ENCODE results near the gene XXYLT1.

Gene XXYLT1

GRCh38 chr3:195175476-195176337 lies 95.3 kb downstream of the XXYLT1 start:
- in situ Hi-C loops (cut with HindIII; ENCODE audit: low sequenced_read_pairs), result no loop called here

DNA sequence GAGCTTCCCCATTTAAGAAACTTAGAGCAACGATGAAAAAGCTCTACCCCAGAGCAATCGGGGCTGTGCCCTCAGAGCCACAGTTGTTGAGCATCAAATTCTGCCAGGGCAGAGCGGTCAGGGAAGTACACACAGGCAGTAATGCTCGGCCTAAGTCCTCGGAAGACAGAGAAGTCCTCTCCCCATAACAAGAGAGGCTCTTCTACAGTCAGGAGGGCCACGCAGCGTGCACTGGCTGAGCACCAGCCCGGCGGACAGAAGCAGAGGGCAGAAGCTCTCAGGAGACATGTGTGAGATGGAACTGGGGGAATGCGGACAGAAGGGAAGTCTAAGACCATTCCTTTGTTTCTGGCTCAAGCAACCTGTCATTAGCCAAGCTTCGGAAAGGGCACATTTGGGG lies 95.9 kb downstream of the XXYLT1 start:
- in situ Hi-C loops (cut with HindIII; ENCODE audit: low sequenced_read_pairs), result no loop called here

DNA sequence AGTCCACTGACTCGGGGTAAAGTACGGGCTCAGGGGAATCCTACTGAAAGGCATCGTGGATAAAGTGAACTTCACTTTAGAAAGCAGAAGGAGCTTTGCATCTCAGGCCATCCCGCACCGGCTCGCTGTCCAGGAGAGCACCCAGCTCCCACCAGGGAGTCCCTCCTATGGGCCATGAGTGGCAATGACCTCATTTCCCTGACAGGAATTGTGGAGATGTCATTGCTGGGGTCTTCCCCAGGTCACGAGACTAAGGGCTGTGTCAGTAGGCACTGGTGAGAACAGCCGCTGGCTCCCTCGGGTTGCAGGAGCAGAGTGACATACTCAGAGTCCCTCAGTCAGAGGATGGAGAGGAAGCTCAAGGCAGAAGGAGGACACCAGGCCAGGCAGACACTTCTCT lies 97.3 kb downstream of the XXYLT1 start:
- in situ Hi-C loops (cut with HindIII; ENCODE audit: low sequenced_read_pairs), result no loop called here

- in situ Hi-C loops (cut with HindIII; ENCODE audit: low sequenced_read_pairs), result no loop called here
Observed at GRCh38 chr3:195172896-195173295, 98.1 kb downstream of the XXYLT1 start.

DNA sequence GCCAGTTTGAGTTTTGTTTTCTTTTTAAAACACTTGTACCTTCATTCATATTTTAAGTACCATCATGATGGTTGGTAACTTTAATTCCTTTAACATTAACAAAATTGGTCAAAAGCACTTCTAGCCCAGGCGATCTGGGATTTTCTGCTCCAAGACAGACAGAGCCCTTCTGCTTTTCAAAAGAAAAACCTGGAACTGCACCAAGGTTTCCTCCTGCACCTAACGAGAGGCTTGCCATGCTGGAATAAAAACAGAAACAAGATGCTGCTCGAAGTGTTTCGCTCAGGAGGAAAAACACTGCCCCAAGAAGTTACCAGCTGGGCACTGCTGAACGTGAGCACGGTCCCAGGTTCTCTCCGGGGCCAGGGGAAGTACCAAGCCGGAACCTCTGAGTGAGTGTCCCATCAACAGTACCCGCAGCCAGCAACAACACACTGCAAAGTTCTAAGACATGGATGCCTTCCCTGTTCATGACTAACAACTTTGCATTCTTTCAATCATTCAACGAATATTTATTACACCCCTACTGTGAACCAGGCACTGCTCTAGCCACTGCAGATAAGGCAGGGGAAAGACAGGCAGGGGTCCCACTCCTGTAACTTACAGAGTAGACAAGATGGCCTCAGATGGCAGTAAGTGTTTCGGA lies 98.8 kb downstream of the XXYLT1 start:
- in situ Hi-C loops (cut with HindIII; ENCODE audit: low sequenced_read_pairs), result no loop called here

DNA sequence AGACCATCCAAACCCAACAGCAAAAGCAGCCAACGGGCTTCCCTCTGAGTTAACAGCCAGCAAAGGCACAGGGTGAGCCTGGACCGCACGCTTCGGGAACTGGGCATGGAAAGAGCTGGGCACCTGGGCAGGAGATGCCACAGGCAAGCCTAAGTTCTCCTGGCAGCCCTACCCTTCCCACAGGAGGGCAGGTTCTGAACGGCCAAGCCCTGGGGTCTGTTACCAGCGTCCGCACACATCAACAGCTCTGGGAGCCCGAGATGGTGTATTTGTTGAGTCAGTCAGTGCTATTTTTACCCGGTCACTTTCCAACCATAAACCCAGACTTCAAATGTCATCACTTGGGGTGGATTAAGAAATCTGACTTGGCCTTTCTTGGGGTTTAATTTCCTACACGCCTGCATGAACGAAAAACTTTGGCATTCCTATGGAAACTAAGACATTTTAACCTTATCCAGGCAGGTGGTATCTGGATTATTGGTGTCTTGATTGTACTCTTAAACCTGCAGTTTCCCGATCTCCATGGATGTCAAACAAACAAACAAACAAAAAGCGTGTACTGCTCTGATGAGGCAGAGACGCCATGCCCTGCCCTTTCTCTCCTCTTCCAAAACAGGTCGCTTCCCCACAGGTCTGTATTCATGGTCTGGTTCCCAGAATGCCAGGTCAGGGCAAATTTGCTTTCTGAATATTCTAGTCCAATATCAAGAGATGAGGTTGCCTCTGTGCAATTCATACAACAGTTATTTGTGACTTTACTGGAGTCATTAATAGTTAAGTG lies 99.7 kb downstream of the XXYLT1 start:
- in situ Hi-C loops (cut with HindIII; ENCODE audit: low sequenced_read_pairs), result no loop called here

- in situ Hi-C loops (cut with HindIII; ENCODE audit: low sequenced_read_pairs), result no loop called here
Observed at GRCh38 chr3:195170496-195170895, 100.5 kb downstream of the XXYLT1 start.

GRCh38 chr3:195169011-195169649 lies 101.8 kb downstream of the XXYLT1 start:
- in situ Hi-C loops (cut with HindIII; ENCODE audit: low sequenced_read_pairs), result no loop called here

GRCh38 chr3:195168009-195168762 lies 102.8 kb downstream of the XXYLT1 start:
- in situ Hi-C loops (cut with HindIII; ENCODE audit: low sequenced_read_pairs), result no loop called here

DNA sequence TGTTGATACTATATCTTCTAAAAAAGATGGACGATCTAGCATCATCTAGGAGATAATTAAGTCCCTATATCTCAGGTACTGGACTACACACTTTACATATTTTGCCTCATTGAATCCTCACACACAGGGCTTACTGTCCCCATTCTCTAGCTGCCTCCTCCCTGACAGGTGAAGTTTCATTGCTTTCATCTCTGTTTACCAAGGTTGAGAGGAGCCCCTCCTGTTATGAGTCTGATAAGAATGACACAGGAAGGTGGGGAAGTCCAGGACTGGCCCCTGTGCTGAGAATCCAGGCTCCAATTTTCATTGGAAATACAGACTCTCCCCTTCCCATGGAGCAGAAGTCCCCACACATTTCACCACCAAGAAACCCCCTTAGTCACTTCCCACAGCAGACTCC lies 105.2 kb downstream of the XXYLT1 start:
- in situ Hi-C loops (cut with HindIII; ENCODE audit: low sequenced_read_pairs), result no loop called here

- in situ Hi-C loops (cut with HindIII; ENCODE audit: low sequenced_read_pairs), result no loop called here
Observed at GRCh38 chr3:195165265-195165609, 105.7 kb downstream of the XXYLT1 start.

GRCh38 chr3:195164573-195165264 lies 106.2 kb downstream of the XXYLT1 start:
- in situ Hi-C loops (cut with HindIII; ENCODE audit: low sequenced_read_pairs), result no loop called here

GRCh38 chr3:195163719-195164572 lies 107.0 kb downstream of the XXYLT1 start:
- in situ Hi-C loops (cut with HindIII; ENCODE audit: low sequenced_read_pairs), result no loop called here

- in situ Hi-C loops (cut with HindIII; ENCODE audit: low sequenced_read_pairs), result no loop called here
Observed at GRCh38 chr3:195162816-195163215, 108.1 kb downstream of the XXYLT1 start.

DNA sequence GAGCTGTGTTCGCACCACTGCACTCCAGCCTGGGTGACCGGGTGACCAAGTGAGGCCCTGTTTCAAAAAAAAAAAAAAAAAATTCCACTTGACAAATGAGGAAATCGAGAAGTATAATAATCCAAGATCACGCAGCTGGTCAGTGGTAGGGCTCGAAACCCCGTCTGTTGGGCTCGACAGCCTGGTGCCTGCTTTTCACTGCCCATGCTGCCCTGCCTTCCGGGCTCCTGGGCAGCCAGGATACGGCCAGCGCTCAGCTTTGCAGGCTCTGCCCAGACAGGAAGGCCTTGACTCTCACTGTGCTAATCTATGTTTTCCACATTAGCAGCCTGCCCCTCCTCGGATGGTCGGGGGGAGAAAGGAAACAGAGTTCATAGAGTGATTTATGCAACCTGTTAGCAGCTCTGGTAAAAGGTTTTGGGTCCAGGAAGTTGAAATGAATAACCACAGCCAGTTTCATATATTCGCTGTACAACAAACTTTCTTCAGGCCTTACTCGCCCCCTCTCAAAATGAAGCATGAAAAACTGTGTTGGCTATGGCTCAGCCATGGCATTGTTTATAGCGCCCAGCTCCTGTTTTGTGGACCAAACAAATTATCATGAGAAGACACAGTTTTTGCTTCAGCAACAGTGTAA lies 108.8 kb downstream of the XXYLT1 start:
- in situ Hi-C loops (cut with HindIII; ENCODE audit: low sequenced_read_pairs), result no loop called here

DNA sequence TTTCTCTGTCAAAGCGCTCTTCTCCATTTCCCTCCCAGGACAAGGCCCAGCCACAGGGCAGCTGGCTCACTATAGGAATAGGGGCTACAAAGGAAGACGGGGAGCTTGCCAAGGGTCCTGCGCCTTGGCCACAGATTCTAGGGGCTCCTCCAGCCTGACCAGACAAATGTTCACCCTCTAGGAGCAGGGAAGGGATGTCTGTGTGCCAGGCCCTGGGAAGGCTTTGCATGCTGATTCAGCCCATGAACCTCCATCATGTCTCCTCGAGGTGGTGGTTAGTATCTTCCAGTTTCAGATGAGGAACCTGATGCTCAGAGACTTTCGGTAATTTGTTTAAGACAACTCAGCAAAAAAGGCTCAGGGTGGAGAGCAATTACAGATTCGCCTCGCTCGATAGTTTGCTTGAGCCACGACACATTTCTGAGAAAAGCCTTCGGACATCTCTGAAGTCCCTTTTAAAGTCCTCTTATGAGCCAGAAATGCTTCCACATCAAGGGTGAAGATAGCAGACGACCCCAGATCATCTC lies 110.0 kb downstream of the XXYLT1 start:
- in situ Hi-C loops (cut with HindIII; ENCODE audit: low sequenced_read_pairs), result no loop called here

- in situ Hi-C loops (cut with HindIII; ENCODE audit: low sequenced_read_pairs), result no loop called here
Observed at GRCh38 chr3:195160257-195160898, 110.6 kb downstream of the XXYLT1 start.

DNA sequence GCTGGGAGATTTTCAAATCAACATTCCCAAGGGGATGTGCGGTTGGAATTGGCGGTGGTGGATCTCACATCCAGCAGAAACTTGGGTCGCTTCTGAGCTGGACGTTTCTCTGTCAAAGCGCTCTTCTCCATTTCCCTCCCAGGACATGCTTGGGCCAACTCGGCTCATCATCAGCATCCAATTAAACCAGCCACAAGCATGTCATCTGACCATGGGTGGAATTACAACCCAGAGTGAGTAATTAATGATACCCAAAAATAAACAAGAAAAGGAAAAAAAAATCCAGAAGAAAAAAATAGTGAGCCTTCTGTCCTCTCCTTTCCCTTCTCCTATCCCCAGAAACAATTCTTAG lies 111.2 kb downstream of the XXYLT1 start:
- in situ Hi-C loops (cut with HindIII; ENCODE audit: low sequenced_read_pairs), result no loop called here

Measured in endothelial cell of hepatic sinusoid (primary cell).